ENCODE results near the gene VSIG4. TPM values are rescaled to one million over a fixed set of nuclear protein-coding genes. Genes with fewer than 3 reads are reported as not detected.

The VSIG4 gene, protein sequence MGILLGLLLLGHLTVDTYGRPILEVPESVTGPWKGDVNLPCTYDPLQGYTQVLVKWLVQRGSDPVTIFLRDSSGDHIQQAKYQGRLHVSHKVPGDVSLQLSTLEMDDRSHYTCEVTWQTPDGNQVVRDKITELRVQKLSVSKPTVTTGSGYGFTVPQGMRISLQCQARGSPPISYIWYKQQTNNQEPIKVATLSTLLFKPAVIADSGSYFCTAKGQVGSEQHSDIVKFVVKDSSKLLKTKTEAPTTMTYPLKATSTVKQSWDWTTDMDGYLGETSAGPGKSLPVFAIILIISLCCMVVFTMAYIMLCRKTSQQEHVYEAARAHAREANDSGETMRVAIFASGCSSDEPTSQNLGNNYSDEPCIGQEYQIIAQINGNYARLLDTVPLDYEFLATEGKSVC
- not detected in 5 replicates for total RNA-seq (2022; extraction: Qiagen RNA extraction)

DNA sequence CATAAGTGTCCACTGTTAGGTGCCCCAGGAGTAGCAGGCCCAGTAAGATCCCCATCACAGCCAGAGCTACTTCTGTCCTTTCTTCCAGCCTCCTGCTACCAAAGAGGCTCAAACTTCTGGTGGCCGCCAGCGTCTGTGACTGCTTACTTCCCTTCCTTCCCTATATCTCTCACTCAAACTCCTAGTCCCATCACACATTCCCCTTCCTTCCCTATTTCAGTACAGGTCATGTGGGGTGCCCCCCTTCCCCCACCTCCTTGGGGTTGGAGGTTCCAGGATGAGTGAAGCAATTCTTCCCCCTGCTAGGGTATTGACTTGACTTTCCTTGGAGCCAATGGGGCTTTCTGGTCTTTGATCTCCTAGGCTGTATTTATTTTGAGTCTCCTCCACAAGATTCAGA, at the start of gene VSIG4:
Gene VSIG4 (minus strand): TSS at position 137 of the 400 bp plus-strand sequence. CDS start 82 bp downstream, at position 55.

Other genes with a start within 250 kb of the VSIG4 start
- not detected in 5 replicates for gene HEPH, start 124.2 kb upstream of the VSIG4 start, total RNA-seq (2022; extraction: Qiagen RNA extraction)

Data from A549 treated with AZD2906 at 1 μM for 4 hours (cell line).